GM21717 (cell line): Measurements from ENCODE around the gene JUND.

Source experiments
- ATAC-seq: cut with Tn5 transposase; IDR thresholded peaks from one replicate; pipeline ENCODE4 v1.9.1; 2021; ENCODE audit warnings: mild to moderate bottlenecking, moderate library complexity; ENCODE audit not compliant: unreplicated experiment

Gene JUND

DNA sequence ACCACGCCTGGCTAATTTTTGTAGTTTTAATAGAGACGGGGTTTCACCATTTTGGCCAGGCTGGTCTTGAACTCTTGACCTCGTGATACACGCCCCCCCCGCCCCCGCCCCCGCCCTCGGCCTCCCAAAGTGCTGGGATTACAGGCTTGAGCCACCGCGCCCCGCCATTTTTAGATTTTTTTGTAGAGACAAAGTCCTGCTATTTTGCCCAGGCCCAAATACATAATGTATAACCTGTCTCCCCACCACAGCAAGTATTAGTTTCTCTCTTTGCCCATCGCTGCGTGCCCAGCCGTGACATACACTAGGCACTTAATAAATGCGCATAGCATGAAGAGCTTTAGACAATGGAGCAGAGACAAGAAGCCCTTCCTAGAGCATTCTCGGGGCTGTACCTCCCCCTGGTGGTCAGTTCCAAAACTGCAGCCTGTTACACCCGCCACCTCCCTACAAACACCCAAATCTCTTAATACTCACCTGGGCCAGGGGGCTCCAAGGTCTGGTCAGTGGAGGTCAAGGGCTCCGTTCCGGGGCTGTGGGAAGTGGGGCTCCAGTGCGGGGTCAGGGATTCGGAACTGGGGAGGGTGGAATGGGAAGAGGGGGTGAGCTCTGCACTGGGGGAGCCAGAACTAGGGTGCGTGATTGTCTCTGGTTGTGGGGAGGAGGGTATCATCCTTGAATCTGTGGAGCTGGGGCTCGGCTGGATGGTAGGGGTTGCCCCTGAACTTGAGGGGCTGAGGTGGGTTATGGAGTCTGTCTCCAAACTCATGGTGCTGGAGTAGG lies 29.6 kb downstream of the JUND start:
- ATAC-seq: no peak

DNA sequence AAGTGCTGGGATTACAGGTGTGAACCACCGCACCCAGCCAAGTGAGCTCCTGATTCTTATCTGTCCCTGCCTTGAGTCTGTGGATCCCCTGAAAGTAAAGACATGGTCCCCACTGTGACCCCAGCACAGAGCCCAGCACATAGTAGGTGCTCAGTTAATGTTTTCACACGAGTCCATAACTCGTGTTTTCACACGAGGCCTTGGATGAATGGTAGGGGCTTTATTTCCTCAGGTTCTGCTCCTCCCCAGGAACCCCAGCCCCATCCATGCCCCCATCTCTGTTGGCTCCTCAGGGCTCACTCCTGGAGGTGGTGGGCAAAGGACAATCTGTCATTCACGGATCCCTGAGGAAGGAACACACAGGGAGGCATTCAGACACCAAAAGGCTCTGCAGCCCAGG lies 31.6 kb downstream of the JUND start:
- no peak for ATAC-seq

DNA sequence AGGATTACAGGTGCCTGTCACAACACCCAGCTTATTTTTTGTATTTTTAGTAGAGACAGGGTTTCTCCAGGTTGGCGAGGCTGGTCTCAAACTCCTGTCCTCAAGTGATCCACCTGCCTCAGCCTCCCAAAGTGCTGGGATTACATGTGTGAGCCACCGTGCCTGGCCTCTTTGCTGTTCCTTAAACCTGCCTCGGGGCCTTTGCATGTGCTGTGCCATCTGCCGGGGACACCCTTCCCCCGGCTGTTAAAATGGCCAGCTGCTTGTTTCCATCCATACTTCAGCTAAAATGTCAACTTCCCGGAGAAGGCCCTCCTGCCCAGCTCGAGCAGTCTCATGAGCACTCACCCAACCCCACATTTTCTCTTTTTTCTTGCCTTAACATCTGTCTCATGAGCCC lies 36.1 kb downstream of the JUND start:
- ATAC-seq: no peak

DNA sequence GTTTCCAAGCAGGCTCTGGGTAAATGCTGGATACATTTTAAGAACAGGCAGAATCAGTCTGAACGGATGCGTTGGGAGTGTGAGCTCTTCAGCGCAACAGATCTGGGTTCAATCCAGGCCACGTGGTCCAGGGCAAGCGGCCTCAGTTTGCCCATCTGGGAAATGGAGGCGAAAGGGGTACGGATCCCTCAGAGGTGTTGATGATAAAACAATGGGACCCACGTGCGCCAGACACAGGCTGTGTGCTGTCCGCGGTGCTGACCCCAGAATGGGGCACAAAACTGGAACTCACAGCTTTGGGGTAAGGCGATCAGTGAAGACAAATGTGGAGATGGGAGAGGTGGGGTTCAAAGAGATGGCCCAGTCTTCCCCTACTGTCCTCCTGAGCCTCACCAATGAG lies 42.1 kb downstream of the JUND start:
- ATAC-seq: no peak

DNA sequence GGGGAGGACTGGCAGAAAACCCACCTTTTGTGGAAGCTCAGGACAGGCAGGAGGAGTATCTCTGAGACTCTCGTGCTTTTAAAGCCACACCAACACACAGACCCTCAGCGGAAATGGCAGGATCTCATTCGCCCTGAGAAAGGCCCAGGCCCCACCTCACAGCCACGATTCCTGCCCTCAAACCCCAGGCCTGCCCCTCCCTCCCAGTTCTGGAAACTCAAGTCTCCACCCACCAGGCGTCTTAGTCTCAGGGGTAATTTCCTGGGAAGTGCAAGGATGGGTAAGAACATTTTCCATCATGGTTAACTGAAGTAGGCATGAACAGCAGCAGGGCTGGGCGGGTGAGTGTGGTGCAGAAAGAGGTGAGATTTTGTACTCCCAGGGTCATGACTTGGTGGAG lies 47.2 kb downstream of the JUND start:
- no peak for ATAC-seq

DNA sequence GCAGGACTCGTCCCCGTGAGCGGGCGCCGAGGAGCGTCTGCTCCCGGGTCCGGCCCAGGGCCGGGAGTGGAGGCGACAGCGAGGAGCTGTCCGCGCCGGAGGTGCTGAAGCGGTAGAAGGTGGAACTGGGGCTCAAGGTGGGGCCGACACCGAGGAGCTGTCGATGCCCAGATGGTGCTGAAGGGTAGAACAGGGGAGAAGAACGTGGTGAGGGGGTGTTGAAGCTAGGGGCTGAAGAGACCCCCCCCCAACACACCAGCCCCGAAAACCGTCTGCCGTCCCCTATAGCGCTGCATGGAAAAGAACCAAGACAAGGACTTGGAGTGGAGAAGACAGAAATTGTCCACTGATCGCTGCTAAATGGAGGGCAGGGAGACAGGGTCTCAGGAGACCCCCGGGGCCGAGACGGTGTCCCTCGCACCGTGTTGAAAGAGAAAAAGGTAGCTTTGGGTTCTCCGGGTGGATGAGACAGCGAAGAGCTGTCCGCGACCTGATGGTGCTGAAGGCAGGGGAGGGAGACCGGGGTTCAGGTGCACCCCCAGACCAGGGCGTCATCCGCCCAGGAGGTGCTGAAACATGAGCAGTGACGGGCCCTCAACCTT lies 48.1 kb downstream of the JUND start:
- no peak for ATAC-seq

DNA sequence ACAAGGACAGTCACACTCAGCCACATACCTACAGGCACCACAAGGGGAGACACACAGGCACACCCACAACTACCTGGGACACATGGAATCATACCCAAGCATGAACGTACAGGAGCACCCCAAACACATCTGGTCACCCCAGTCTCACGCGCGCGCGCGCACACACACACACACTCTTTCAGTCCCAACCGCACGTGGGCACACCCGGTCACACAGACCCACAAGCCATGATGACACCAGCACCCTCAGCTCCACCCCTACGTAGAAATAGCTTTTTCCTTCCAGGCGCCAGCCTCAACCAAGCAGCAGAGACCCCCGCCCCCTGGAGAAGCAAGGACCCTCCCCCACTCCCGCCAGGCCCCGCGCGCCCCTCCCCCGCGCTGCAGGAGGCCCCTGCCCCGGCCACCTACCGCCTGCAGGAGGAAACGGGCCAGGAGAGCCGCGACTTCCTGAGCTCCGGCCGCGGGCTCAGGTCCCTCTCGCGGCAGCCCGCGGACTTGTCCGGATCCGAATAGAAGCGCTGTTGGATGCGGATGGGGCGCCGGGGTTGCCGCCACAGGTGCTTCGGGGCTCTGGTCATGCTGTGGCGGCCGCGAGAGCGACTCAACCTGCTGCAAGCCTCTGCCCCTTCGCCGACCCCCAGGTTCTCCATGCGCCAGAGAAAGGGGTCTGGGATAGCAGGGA lies 48.7 kb downstream of the JUND start:
- ATAC-seq: no peak

DNA sequence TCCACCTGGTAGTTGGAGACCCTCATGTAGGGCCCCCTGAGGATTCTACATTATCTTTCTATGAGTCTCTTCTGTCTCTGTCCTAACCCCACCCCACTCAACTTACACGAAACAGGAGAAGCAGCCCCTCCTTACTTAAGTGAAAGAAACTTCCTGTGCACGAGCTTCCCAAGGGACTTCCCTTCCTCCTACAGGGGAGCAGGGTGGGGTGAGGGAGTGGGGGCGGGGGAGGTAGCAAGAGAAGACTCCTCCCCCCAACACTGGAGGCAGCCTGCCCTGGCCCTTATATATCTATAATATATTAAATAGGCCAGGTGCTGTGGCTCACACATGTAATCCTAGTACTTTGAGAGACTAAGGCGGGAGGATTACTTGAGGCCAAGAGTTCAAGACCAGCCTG lies 49.6 kb downstream of the JUND start:
- no peak for ATAC-seq

DNA sequence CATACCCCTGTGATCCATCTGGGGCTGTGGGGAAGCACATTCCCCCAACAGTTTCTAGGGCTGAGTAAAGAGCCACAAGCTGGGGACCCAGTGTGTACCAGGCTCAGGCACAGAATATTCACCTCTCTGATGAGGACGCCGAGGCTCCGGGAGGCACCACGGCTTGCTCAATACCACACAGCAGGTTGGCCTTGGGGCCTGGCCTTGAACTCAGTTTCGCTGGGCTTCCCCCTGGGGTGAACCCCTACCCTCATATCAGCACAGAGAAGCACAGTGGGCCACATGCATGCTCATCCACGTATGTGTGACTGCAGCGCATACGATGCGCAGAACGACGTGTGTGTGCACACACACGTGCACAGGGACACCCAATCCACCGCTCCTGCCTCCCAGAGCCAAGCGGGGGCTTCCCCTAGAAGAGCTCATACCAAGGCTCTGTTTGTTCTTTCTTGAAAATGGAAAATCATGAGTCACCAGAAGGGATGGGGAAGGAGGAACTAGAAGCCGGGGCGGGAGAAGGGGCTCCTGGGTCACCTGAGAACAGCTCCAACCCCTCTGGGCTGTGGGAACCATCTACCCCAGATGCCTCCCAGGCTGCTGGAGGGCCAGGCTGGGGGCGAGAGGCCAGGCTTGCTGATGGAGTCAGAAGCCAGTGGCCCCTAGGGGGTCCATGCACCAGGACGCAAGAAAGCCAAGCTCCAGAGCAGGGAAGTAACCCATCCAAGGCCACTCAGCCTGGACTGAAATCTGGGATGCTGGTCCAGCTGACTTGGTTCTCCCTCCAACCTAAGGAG lies 50.3 kb downstream of the JUND start:
- no peak for ATAC-seq

DNA sequence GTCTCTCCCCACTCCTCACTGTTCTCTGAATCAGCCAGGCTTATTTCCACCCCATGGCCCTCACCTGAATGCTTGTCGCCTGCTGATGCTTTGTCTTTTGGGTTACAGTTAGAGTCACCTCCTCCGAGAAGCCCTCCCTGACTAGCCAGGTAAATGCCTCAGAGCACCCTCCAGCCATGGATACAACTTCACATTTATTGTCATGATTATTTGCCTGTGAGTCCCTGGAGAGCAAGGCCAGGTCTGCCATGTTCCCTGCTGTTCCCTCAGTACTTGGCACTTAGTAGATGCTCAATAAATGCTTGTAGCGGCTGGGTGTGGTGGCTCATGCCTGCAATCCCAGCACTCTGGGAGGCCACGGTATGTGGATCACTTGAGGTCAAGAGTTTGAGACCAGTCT lies 51.5 kb downstream of the JUND start:
- no peak for ATAC-seq
